Measurements from ENCODE around the gene SP2. TPM values are rescaled to one million over a fixed set of nuclear protein-coding genes. Genes with fewer than 3 reads are reported as not detected.
A peak's percentile ranks its signal among the peaks of the same experiment; 100 is the strongest.

Gene SP2
- total and polyA plus RNA-seq, 2 of the 8 experiments (the other 6 are each of a cell fraction or from before 2014, with no cell fraction given): 5.6 to 13.8 TPM

- TF ChIP-seq HDAC2 (IDR thresholded peaks at IDR 0.05; ENCODE audit: borderline replicate concordance in 1 of 2, low read depth in 2 of 2, low read length in 2 of 2) (peak in 1 of 2 experiments; percentile 96; a peak in 2 of 4 replicates), NRF1 (IDR thresholded peaks at IDR 0.05; ENCODE audit: low read depth, low read length) (no peak), MAX (IDR thresholded peaks at IDR 0.05) (peak; percentile 40; the same call in 1 of the 2 replicates), SP1 (IDR thresholded peaks at IDR 0.05; ENCODE audit: low read depth, low read length) (peak; percentile 60; the same call in 1 of the 2 replicates), TEAD4 (IDR thresholded peaks at IDR 0.05; ENCODE audit: low read depth, low read length) (peak; percentile 95), KDM1A (IDR thresholded peaks at IDR 0.05; ENCODE audit: borderline replicate concordance, low read length) (no peak), MAFK (IDR thresholded peaks at IDR 0.05; ENCODE audit: low read depth, low read length) (no peak), YY1 (IDR thresholded peaks at IDR 0.05; ENCODE audit: low read depth, low read length) (0 out of 2 replicates have a peak, but pooled peaks have one; percentile 44), SRF (IDR thresholded peaks at IDR 0.05; ENCODE audit: low read depth, low read length) (no peak), POU5F1 (IDR thresholded peaks at IDR 0.05; ENCODE audit: low read depth, low read length) (no peak), ASH2L (IDR thresholded peaks at IDR 0.05; ENCODE audit: low read length) (no peak), BCL11A (IDR thresholded peaks at IDR 0.05; ENCODE audit: low read depth in 2 of 2, low read length in 2 of 2) (peak in 1 of 2 experiments; percentile 31), KDM5A (IDR thresholded peaks at IDR 0.05; ENCODE audit: low read length) (no peak), PHF8 (conservative IDR thresholded peaks at IDR 0.05; ENCODE audit: low read depth, low read length) (no peak), SP2 (IDR thresholded peaks at IDR 0.05; ENCODE audit: low read length) (no peak), POLR2AphosphoS5 (IDR thresholded peaks at IDR 0.05; ENCODE audit: low read depth, low read length) (0 out of 2 replicates have a peak, but pooled peaks have one; percentile 19), JUN (IDR thresholded peaks at IDR 0.05; ENCODE audit: low read depth, low read length) (no peak), SIRT6 (IDR thresholded peaks at IDR 0.05; ENCODE audit: low read length) (no peak), SIN3A (conservative IDR thresholded peaks at IDR 0.05 in 1 of 2, IDR thresholded peaks at IDR 0.05 in 1 of 2; ENCODE audit: low read depth in 1 of 2, low read length in 2 of 2) (peak in 1 of 2 experiments; percentile 47; a peak in 1 of 4 replicates), TBP (IDR thresholded peaks at IDR 0.05; ENCODE audit: low read depth, low read length) (no peak), KDM4A (IDR thresholded peaks at IDR 0.05; ENCODE audit: low read depth, low read length, severe bottlenecking) (no peak), NANOG (IDR thresholded peaks at IDR 0.05; ENCODE audit: insufficient read depth, low read depth, low read length, poor library complexity, severe bottlenecking) (peak; percentile 42), RAD21 (IDR thresholded peaks at IDR 0.05 in 1 of 2, conservative IDR thresholded peaks at IDR 0.05 in 1 of 2; ENCODE audit: low read depth in 2 of 2, low read length in 2 of 2) (no peak), FOSL1 (IDR thresholded peaks at IDR 0.05; ENCODE audit: insufficient read depth, low read depth, low read length) (no peak)
These were observed 6.2 kb downstream of the SP2 start (continued) for GRCh38 chr17:47902039-47902744.
